ENCODE measurements around the gene DUOX1.

DNA sequence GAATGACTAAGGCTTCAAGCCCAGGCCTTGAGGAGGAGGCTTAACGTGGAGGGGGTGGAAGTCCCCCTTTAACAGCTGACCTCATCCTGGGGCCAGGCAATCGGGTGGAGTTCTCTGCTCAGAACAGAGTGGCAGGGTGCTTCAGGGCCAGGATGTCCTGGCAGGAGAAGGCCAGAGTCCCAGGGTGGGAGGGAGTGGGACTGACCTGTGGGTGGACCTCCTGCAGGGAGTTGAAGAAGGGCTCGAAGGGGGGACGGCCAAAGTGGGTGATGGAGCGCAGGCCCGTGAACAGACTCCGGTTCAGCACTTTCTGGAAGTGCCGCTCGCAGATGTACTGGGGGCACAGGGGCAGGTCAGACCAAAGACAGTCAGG lies 35.5 kb upstream of the DUOX1 start:
- TF ChIP-seq CTCF (IDR thresholded peaks at IDR 0.05) (no peak), POLR2AphosphoS5 (IDR thresholded peaks at IDR 0.05) (no peak), POLR2A (IDR thresholded peaks at IDR 0.05) (no peak)
